Embryonic facial prominence (tissue), 1 donor: ENCODE measurements around the gene MDH1B.
"Not testable (repeated sequence)": the region's sequence is repeated elsewhere in the genome, so short reads cannot be mapped to it uniquely, and the experiment has no call there.

ENCODE experiments used
- DNase-seq: peaks from one replicate; pipeline ENCODE4 v3.0.0-alpha.2; 2016; ENCODE audit errors: extremely low spot score

Gene MDH1B

GRCh38 chr2:206766057-206766930 lies 1.2 kb upstream of the MDH1B start:
- DNase-seq = no peak

DNA sequence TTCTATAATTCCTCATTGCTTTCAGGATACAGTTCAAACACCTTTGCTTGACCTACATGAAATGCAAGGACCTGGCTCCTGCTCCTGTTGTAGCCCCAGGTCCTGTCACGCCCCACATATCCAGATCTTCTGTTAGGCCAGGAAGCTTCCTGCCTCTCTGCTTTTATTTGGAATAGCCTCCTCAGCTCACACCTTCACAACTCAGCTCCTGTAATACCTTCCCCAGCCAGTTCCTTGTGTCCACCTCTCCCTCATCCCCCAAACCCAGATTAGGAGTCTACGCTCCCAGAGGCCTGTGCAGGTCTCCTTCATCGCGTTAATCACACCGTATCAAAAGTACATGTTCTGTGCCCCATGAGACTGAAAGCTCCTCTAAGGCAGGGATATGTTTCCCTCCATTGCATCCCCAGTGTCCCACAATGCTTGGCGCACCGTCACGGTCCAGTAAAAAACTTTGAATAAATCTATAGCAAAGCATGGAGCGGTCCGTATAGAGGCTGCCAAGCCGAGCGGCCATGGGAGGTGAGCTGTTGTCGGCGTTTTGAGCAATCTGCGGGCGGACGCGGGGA lies 371 bp downstream of the MDH1B start:
- DNase-seq = no peak

GRCh38 chr2:206756816-206757215 lies 8.3 kb downstream of the MDH1B start:
- no peak for DNase-seq

DNA sequence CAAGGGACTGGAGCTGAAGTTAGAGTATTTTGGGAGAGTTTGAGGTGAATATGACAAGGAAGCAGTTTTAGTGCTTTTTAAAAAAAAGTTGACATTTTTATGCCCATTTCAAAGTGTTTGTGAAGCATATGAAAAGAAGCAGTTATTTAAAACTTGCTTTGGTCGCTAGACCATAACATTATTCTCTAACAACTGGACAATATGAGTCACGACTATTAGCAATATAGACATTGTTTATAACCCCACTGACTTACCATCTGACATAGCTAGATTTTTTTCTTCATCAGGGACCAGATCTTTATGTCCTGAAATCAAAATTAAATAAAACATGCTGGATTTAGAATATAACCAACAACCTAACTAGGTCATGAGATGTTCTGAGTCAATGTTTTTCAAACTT lies 24.3 kb downstream of the MDH1B start:
- DNase-seq = no peak

DNA sequence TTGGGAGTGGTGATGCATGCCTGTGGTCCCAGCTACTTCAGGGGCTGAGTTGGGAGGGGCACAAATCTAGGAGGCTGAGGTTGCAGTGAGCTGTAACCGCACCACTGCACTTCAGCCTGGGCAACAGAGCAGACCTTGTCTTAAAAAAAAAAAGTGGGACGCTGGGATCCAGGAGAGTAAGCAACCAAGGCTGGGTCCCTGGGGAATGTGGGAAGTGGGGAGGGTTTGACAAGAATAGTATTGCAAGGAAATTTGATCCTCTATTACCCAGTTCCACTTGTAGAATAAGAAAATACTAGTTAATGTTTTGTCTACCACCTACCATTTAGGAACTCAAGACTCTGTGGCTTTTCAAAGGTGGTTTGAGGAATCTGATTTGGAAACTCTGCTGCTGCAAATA lies 25.9 kb downstream of the MDH1B start:
- no peak for DNase-seq

- DNase-seq = no peak
These were observed 28.2 kb downstream of the MDH1B start for GRCh38 chr2:206736935-206737334.

GRCh38 chr2:206733341-206733740 lies 31.8 kb downstream of the MDH1B start:
- no peak for DNase-seq

GRCh38 chr2:206728277-206729199 lies 36.6 kb downstream of the MDH1B start:
- no peak for DNase-seq

GRCh38 chr2:206727287-206727686 lies 37.8 kb downstream of the MDH1B start:
- no peak for DNase-seq

GRCh38 chr2:206723288-206723687 lies 41.8 kb downstream of the MDH1B start:
- no peak for DNase-seq

DNA sequence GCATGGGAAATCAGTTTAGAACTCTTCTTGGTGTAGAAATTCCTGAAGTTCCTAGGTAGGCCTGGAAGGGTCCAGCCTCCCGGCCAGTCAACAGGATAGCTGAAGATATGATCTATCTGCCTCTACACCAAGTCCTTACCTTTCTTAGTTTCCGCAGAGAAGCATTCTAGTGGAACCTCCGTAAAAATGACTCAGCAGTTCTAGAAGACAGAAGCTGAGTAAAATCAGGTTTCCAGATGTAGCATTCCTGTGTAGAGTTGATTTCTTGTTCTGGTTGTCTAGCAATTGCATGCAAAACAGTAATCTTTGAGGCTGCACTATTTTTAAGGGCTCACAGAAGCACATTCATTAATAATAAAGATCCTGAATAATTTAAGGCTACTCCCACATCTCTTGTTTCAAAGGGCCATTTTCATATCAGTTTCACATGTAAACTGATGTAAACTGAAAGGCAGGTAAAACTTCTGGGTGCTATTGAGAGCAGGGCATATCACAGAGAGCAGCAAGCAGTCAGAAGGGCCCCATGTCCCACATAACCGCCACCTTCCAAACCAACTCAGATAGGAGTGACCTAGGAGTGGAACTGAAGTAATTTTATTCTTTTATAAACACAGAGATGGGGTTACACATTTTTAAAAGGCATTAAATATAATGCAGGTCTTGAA lies 43.7 kb downstream of the MDH1B start:
- no peak for DNase-seq

- no peak for DNase-seq
These were observed 46.8 kb downstream of the MDH1B start, which contains the start of gene DYTN for GRCh38 chr2:206718296-206718695. TSS of gene DYTN (minus strand) at chr2:206718396. CDS start at chr2:206718279, 117 bp downstream.

GRCh38 chr2:206716623-206717022 lies 48.5 kb downstream of the MDH1B start:
- no peak for DNase-seq

GRCh38 chr2:206715183-206715582 lies 49.9 kb downstream of the MDH1B start:
- not testable (repeated sequence) for DNase-seq

DNA sequence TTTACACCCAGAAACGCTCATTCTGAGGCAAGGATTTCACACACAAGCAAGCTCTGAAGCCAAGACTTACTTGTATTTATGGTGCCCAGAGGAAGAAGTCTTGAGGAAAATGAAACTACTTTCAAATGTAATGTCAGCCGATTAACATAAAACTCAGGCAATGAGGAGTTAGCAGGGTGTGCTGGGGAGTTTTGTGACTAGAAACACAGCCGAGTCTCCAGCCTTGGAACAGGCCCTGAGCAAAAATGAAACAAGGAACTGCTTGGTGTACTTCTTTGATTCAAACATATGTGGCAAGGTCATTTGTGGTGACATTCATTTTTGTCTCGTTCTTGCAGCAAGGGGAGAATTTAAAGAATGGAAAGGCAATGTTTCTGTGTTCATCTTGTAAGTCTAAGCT lies 51.4 kb downstream of the MDH1B start:
- no peak for DNase-seq

- no peak for DNase-seq
These were observed 56.8 kb downstream of the MDH1B start for GRCh38 chr2:206708286-206708685.

- DNase-seq = no peak
These were observed 57.9 kb downstream of the MDH1B start for GRCh38 chr2:206707164-206707701.

DNA sequence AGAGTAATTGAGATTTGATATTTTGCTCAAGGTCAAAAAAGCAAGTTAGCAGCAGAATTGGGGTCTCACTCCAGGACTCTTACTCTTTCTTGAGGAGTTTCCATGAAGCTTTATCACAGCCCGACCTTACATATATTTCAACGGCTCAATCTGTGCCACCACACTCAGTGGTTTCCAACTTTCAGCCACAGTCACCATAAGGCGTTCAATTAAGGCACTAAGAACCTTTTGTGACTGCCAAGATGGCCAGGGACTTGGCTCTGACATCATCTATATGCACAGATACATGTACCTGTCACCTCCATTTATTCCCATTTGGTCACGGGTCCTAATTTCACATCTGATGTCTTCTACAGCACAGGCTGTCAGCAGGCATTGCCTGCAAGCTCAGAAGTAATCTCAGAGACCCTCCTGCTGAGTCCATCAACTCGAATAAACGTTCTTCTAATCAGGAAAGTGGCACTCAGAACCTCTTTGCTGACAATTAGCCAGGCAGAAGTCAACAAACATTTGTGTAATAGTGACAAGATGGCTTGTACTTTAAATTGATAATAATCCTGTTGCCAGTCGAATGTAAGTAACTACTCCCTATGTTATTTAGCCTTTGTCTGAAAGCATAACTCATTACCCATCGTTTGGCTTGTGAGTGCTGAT lies 63.0 kb downstream of the MDH1B start:
- no peak for DNase-seq

DNA sequence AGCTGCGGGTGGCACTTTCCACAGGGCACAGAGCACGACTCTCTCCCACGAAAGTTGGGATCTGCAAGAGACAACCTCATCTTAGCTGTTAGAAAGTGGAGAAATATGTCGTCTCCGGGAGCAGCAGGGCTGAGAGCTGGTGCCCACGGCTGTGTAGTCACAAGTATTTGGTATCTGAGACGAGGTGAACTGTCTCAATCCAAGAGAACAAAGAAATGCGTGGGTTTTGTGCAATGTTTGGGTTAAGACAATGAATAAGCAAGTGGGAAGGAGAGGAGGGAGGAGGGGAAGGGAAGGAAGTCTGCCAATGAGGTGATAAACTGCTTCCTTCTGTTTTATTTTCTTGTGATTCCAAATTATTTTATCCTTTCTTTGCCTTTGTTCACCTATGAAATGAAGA lies 65.0 kb downstream of the MDH1B start:
- no peak for DNase-seq

DNA sequence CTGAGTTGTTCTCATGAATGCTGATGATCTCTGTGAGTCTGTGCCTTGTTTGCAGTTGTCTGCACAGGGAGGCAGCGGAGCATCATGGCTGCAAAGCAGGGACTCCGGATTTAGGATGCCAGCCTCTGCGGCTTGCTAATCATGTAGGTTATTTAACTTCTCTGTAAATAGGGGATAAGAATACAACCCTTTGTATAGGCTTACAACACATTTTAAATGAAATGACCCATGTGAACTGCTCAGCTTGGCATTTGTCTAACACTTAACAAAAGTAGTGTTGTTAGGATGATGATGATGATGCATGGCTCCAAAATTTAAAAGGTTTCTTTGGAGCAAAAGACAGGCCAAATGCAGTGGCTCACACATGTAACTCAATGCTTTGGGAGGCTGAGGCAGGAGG lies 66.3 kb downstream of the MDH1B start:
- no peak for DNase-seq

DNA sequence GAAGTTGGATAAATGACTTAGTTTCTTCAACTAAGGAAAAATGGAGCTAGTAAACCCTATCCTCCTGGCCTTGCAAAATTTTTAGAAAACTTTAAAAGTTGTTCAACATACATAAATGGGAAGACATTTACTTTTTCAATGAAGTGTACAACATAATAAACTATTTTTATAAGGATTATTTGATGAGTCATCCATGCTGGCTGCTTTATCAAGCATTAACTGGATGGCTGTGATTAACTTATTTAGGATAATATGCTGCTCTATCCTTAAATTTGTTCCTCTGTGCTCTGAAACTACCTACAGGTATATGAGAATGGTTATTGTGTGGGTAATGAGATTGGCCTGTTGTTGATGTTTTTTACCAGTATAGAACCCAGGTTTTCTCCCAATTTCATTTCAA lies 68.2 kb downstream of the MDH1B start:
- DNase-seq = no peak
